ENCODE measurements around the gene XYLB. TPM values are rescaled to one million over a fixed set of nuclear protein-coding genes. Genes with fewer than 3 reads are reported as not detected.
"Not testable (repeated sequence)": the region's sequence is repeated elsewhere in the genome, so short reads cannot be mapped to it uniquely, and the experiment has no call there.

The XYLB gene
- polyA plus RNA-seq, 3 donors: 1.3 to 2.7 (median 1.4) TPM

DNA sequence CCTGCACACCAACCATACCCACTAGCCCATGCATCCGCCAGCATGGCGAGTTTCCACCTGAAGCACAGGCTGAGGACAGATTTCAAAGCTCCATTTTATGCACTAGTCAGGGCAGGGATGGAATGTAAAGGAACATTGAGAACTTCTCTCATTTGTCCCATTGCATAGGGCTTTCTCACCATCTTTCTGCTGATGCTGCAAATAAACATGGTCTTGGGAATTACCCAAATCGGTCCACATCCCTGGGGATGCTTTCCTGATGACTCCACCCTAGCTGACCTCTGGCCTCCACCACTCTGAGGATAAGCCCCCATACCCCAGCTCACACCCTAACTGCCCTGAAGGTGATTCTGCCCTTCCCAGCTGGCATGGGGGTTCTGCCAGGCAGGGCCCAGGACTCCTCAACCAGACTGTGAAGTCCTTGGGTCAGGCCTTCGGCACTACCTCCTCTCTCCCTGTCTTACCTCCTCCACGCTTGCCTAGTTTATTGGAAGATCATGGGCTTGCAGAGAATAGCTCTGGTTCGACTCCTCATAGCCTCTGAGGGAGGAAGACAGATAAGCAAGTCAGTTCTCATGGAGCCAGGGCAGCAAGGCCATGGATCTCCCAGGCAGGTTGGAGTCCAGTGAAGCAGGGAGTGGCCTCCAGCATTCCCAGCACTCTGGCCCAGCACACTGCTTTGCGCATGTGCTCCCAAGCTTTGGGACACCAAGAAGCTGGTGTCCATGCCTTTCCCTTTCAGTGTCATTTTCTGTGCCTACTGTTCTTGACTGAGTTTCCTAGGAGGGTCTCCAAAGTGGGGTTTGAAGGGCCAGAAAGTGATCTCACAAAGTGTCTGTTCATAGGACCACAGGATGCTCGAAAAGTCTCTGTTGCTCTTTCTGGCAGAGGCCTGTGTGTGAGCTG, 27.6 kb upstream of the XYLB start:
- 90 to 93% (median 92%) methylated on average over 8 of the region's 8 CpGs for WGBS, 3 donors

DNA sequence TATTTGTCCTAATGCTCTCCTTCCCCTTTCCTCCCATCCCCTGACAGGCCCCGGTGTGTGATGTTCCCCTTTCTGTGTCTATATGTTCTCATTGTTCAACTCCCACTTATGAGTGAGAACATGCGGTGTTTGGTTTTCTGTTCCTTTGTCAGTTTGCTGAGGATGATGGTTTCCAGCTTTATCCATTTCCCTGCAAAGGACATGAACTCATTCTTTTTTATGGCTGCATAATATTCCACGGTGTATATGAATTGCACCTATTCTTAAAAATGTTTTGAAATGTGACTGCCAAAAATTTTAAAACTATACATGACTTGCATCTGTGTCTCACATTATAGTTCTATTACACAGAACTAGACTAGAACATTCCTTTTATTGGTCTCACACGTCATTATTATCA, 25.9 kb upstream of the XYLB start:
- H3K27ac ChIP-seq (ENCODE audit: low read depth, low read length): not testable (repeated sequence)
- WGBS, 3 donors: 91 to 93% (median 93%) methylated on average over 4 of the region's 4 CpGs

More for the DNA sequence above, 27.6 kb upstream of the XYLB start:
- H3K27ac ChIP-seq (ENCODE audit: low read depth, low read length): no peak overlapping the region

DNA sequence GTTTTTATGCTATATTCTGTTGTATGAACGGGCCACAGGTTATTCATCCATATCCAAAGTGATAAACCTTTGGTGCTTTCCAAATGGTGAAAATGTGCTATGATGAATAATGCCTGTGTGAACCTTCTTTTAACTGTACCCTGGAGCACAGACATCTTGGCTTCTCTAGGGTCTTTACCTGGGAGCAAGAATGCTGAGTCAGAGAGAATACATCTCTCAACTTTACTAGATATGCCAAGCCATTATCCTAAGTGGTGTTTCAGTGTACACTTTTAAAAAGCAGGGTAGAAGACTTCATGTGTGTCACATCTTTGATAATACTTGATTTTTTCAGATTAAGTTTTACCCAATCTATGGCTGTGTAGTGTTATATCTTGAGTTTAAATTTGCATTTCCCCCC, 23.5 kb upstream of the XYLB start:
- WGBS, 3 donors: 87 to 93% (median 88%) methylated on average over 1 of the region's 1 CpG
- H3K27ac ChIP-seq (ENCODE audit: low read depth, low read length): no peak overlapping the region

DNA sequence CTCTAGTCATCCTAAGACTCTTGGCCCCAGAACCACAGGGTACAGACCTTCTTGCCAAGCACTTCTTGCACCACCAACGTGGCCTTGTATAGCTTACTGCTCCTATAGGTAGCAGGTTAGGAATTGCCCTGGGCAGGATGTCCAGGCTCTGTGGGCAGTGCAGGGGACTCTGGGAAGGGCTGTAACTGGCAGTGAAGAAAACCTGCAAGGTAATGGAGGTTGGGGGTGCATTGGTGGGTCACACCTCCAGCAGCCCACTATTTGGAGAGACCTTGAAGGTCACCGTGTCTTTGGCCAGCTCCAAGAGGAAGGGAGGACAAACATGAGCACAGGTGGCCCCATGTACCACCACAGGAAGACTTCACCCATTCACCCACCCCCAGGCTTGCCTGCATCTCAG, 21.3 kb upstream of the XYLB start:
- H3K27ac ChIP-seq (ENCODE audit: low read depth, low read length): no peak overlapping the region
- 69 to 89% (median 89%) methylated on average over 2 of the region's 2 CpGs for WGBS, 3 donors

DNA sequence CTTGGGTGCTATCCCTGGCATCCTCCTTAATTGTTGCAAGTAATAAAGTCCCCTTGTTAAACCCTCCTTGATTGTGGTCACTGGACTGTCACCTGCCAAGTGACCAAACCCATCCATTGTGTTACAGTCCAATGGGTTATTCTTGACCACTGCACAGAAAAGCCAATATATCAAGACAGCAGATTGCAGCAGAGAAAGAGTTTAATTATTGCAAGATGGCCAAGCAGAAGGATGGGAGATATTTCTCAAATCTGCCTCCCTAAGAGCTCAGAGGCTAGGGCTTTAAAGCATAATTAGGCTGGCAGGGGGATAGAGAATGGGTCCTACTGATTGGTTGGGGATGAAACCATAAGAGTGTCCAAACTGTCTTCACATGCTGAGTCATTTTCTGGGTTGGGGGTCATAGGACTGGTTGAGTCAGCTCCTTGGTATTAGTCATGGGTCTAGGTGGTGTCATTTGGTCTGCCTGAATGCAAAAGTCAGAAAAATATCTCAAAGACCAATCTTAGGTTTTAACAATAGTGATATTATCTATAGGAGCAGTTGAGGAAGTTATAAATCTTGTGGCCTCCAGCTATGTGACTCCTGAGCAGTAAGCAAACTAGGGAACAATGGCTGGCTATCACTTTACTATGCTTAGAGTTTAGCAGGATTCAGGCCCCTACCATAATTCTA, 19.1 kb upstream of the XYLB start:
- no peak overlapping the region for H3K27ac ChIP-seq (ENCODE audit: low read depth, low read length)

DNA sequence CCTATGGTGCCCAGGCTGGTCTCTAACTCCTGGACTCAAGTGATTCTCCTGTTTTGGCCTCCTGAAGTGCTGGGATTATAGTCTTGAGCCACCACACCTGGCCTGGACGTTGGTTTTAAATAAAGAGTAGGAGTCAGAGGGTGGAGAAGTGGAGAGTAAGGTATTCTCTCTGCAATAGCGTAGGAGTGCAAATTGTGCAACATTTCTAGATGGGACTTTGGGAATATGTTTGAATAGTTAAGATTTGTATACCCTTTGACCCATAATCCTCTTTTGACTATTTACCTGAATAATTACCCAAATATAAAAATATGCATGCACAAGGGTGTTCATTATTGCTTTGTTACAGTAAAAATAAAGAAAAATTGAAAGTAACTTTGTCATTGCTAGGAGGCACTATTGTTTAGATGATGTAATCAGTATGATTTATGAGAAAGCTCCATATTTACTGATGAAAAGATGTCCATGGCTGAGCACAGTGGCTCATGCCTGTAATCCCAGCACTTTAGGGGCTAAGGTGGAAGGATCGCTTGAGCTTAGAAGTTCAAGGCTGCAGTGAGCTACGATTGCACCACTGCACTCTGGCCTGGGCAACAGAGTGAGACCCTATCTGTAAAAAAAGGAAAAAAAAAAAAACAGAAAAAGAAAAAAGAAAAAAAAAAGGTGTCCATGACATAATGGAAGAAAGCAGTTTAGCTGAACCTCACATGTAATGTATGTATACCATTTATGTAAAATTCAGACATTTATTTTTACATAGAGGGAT, 15.1 kb upstream of the XYLB start:
- WGBS, 3 donors: 76 to 81% (median 77%) methylated on average over 4 of the region's 4 CpGs

DNA sequence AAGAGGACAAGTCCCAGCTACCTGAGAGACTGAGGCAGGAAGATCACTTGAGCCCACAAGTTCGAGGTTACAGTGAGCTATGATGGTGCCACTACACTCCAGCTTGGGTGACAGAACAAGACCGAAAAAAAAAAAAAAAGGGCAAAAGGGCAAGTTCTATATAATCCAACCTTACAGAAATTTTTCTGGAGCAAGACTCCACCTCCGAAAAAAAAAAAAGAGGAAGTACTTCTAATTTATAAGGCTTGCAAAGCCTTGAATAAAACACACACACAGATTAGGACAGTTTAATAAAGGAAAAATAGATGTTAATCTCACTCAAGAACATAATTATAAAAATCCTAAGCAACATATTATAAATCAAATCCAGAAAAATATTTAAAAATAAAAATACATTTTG, 14.4 kb upstream of the XYLB start:
- 44 to 59% (median 56%) methylated on average over 3 of the region's 3 CpGs for WGBS, 3 donors
- no peak overlapping the region for H3K27ac ChIP-seq (ENCODE audit: low read depth, low read length)

More for the DNA sequence above, 15.1 kb upstream of the XYLB start:
- no peak overlapping the region for H3K27ac ChIP-seq (ENCODE audit: low read depth, low read length)

DNA sequence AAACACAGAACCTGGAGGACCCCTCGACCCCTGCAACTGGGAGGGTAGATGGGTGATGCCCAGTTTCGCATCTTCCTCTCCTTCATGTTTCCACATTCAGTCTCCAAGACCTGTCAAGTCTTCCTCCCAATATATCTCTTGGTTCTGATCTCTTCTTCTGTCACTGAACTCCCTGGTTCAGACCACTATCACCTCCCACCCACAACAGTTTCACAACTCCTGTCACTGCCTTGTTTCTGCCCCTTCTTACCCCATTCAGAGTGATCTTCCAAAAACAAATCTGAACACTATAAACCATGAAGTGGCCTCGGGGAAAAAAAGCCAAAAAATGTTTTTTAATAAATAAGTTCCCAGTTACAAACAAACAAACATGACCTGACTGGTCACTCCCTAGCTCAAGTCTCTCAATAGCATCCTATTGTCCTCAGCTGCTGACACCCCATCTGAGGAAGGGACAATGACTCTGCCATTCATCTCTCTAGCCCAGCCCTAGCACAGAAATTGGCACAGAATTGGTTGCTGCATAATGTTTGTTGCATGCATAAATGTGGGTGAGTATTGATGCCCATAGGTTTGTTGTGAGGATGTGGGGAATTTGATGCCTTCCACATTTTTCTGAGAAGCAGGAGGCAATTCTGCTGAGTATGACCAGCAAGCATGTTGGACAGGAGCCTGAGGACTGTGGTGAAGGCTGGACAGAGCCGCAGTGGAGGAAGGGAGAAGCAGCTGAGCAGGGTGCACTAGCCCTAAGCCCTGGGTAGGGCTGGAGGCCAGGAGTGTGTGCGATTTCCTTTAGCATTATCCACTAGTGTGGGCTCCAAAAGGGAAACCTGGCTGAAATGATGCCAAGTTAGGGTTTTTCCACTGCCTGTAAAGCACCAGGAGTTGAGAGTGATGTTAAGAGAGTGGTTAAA, 12.2 kb upstream of the XYLB start:
- WGBS, 3 donors: 71 to 83% (median 77%) methylated on average over 5 of the region's 5 CpGs
- H3K27ac ChIP-seq (ENCODE audit: low read depth, low read length): no peak overlapping the region

DNA sequence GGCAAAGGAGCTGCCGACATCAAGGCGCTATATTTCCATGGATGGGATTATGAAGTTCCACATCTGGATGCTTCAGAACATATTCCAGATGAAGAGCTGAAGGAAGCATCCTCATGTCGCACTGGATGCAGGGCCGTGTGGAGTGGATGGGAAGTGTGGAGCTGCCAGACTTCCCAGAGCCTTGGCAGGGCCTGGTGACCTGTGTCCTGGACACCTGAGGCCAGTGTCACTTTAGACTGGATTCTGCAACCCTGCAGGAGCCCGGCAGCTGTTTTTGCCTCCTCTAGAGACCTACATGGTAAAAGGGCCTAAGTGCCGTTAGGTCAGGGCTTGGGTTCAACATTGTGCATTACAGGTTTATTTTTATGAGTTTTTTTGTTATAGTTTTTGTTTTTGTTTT, 11.3 kb upstream of the XYLB start:
- 70 to 86% (median 79%) methylated on average over 6 of the region's 6 CpGs for WGBS, 3 donors
- no peak overlapping the region for H3K27ac ChIP-seq (ENCODE audit: low read depth, low read length)

DNA sequence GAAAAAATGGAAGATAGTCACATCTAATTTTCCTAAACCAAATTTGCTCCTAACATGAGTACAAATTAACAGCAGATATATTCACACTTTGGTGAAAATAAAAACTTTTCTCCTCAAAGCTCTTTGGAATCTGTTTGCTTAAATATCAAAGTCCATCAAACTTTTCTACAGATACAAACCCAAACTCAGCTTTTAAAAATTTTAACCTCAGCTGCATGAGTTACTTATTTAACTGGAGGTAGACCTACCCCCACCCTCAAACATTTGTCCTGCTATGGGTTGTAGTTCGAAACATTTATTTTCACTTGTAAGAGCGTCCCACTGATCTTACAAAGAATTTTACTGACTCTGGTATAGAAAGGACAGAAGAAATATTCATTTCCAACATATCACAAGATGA, 8.9 kb upstream of the XYLB start:
- H3K27ac ChIP-seq (ENCODE audit: low read depth, low read length): no peak overlapping the region
- 81 to 94% (median 90%) methylated on average over 2 of the region's 2 CpGs for WGBS, 3 donors

DNA sequence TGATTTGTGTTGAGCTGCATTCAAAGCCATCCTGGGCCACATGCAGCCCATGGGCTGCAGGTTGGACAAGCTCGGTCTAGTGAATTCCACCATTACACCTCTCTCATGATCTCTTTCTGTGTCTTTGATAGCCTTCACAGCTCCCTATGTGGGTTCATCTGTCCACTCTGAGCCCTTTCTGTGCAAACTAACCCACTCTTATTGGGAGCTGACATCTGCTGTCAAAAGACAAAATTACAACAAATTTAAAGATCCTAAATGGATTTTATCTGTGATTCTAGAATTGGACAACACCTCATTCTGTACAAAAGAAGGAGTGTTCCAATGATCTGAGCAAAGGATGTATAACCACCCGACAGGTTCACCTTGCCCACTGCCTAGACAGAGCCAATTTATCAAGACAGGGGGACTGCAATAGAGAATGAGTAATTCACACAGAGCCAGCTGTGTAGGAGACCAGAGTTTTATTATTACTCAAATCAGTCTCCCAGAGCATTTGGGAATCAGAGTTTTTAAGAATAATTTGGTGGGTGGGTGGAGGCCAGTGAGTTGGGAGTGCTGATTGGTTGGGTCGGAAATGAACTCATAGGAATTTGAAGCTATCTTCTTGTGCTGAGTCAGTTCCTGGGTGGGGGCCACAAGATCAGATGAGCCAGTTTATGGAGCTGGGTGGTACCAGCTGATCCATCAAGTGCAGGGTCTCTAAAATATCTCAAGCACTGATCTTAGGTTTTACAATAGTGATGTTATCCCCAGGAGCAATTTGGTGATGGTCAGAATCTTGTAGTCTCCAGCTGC, 2.6 kb upstream of the XYLB start:
- 83 to 91% (median 89%) methylated on average over 3 of the region's 3 CpGs for WGBS, 3 donors
- H3K27ac ChIP-seq (ENCODE audit: low read depth, low read length): no peak overlapping the region

DNA sequence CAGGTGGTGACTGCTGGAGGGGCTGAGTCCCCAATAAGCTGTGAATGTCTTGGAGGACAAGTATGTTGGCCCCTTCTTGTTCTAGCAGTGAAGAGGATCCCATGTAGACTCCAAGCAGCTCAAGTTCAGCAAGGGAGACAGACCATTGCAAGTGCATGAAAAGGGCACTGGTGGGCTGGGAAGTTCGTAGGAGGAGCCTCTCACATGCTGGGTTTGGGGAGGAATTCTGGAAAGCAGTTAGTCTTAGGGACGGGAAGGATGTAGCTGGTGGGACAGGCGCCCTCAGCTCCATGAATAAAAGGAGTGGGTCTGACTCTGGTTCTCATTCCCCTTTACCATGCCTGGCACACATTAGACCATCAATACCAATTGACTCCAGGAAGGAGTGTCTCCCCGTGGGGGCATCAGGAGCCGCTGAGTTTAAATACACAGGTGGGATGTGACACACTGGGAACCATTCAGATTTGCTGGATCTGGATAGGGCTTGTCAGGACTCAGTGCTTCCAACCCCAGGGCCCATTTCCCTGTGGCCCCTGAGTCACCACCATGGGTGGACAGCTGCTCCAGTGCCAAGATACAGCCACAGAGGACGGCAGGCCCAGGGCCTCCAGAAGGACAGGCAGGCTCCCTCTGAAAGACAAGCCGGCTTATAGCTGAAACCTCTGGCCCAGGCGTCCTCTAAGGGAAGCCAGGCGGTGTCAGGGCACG, 552 bp upstream of the XYLB start:
- WGBS, 3 donors: 42 to 49% (median 46%) methylated on average over 9 to 10 of the region's 10 CpGs

DNA sequence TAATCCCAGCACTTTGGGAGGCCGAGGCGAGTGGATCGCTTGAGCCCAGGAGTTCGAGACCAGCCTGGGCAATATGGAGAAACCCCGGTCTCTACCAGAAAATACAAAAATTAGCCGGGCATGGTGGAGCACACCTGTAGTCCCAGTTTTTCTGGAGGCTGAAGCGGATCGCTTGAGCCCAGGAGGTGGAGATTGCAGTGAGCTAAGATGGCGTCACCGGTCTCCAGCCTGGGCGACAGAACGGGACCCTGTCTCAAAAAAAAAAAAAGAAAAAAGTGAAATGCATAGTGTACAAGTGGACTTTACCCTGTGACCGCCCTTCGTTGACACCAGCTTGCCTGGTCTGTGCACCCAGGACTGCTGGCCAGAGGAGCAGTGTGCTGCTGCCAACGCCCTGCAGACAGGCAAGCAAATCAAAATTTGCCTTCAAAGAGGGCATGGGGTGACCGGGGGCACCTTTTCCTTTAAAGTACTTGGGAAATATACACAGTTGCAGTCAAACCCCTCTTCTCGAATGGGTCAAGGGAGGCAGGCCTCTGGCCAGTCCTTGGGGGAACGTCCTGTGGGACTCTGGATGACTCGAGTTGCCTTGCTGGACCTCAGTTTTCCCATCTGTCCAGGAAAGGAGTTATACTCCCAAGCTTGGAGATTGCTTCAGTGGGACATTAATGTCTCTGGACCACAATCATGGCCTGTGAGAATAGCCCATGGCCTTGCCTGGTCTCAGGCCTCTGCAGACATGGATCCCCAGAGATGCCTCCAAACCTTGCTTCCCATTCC, 1.0 kb downstream of the XYLB start:
- H3K27ac ChIP-seq (ENCODE audit: low read depth, low read length): no peak overlapping the region
- WGBS, 3 donors: 66 to 86% (median 68%) methylated on average over 19 of the region's 19 CpGs

More for the DNA sequence above, 552 bp upstream of the XYLB start:
- no peak overlapping the region for H3K27ac ChIP-seq (ENCODE audit: low read depth, low read length)

DNA sequence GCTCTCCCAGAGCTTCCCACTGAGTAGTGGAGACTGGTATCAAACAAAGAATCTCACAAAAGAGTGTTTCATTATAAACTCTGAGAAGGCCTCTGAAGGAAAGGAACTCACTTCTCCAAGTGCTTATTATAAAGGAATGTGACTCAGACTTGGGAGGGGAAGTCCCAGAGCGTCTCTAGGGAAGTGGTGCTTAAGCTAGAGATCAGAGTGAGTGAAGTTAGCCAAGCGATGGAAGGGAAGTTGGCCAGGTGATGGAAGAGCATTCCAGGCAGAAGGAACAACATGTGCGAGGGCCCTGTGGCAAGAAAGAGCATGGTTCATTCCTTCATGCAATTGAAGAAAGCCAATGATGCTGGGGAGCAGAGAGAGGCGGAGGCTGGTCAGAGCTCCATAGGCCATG, 2.3 kb downstream of the XYLB start:
- no peak overlapping the region for H3K27ac ChIP-seq (ENCODE audit: low read depth, low read length)
- WGBS, 3 donors: 68 to 88% (median 69%) methylated on average over 4 of the region's 4 CpGs

DNA sequence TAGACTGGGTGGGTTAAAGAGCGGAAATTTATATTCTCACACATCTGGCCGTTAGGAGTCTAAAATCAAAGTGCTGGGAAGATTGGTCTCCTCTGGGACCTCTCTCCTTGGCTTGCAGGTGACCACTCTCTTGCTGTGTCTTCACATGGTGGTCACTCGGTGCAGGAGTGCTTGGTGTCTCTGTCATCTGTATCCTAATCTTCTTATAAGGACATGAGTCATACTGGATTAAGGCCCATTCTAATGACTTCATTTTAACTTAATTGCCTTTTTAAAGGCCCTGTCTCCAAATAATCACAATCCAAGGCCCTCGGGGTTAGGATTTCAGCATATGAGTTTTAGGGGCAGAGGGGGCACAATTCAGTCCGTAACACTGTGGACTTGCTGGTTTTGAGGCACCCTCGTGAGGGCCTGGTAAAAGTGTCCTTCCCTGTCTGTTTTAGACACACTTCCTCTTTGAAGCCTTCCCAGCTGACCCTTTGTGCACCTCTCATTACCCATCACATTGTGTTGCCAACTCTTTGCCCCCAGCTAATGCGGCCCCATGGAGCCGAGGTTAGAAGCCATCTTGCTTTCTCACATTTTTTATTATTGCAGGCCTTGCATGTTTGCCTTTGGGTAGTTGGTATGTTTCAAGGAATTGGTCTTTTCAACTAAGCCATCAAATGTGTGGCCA, 3.2 kb downstream of the XYLB start:
- 79 to 88% (median 79%) methylated on average over 8 of the region's 8 CpGs for WGBS, 3 donors
- H3K27ac ChIP-seq (ENCODE audit: low read depth, low read length): no peak overlapping the region

DNA sequence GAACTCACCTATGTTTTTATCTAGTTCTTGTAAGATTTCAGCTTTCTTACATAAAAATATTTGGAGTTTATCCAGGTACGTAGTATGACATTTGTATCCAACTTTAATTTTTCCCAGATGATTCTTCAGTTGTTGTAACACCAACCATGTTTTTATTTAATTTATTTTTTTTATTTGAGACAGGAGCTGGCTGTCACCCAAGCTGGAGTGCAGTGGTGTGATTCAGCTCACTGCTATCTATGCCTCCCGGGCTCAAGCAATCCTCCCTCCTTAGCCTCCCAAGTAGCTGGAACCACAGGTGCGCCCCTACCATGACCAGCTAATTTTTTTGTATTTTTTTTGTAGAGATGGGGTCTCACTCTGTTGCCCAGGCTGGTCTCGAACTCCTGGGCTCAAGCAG, 6.6 kb downstream of the XYLB start:
- WGBS, 3 donors: 79 to 87% (median 86%) methylated on average over 4 of the region's 4 CpGs
- no peak overlapping the region for H3K27ac ChIP-seq (ENCODE audit: low read depth, low read length)
